HepG2 (cell line): ENCODE data around the gene ATP6V0E2. TPM values are rescaled to one million over a fixed set of nuclear protein-coding genes. Genes with fewer than 3 reads are reported as not detected.
A peak's percentile ranks its signal among the peaks of the same experiment; 100 is the strongest.

ENCODE experiments used
- BCL3 ChIP-seq: sonication (generic); formaldehyde crosslinking; IDR thresholded peaks from 2 replicates; pipeline ENCODE4 v1.5.1; 2020; ENCODE audit warnings: mild to moderate bottlenecking, missing genetic modification reagents, moderate library complexity
- CHD4 ChIP-seq: fragments of 200-600 bp; sonication (generic); IDR thresholded peaks from 2 replicates; pipeline ENCODE4 v1.7.0; 2017; ENCODE audit warnings: mild to moderate bottlenecking, low read length, borderline replicate concordance
- FOXK1 ChIP-seq: sonication (generic); formaldehyde crosslinking; IDR thresholded peaks from 2 replicates; pipeline ENCODE4 v1.4.0; 2020; ENCODE audit warnings: low read depth, missing genetic modification reagents, borderline replicate concordance
- HMGXB4 ChIP-seq, 2 experiments: sonication (generic) in 1 of 2; formaldehyde crosslinking in 1 of 2; IDR thresholded peaks; 2 replicates each; pipeline versions ENCODE4 v1.4.0 to v1.6.1; 2018 to 2020; ENCODE audit warnings: missing genetic modification reagents in 2 of 2, borderline replicate concordance in 1 of 2, low read depth in 1 of 2, mild to moderate bottlenecking in 1 of 2, missing biosample characterization in 1 of 2
- MEIS1 ChIP-seq: sonication (generic); formaldehyde crosslinking; IDR thresholded peaks from 2 replicates; pipeline ENCODE4 v1.9.0; 2021; ENCODE audit warnings: mild to moderate bottlenecking, missing genetic modification reagents, moderate library complexity, borderline replicate concordance
- NFE2L1 ChIP-seq: sonication (generic); formaldehyde crosslinking; IDR thresholded peaks from 2 replicates; pipeline ENCODE4 v1.4.0; 2020; ENCODE audit warnings: missing genetic modification reagents, mild to moderate bottlenecking, borderline replicate concordance
- NR3C1 ChIP-seq: sonication (generic); formaldehyde crosslinking; IDR thresholded peaks from 2 replicates; pipeline ENCODE4 v1.4.0; 2020; ENCODE audit warnings: missing genetic modification reagents
- RNF2 ChIP-seq: fragments of 450-650 bp; conservative IDR thresholded peaks from 2 replicates; pipeline ENCODE4 v1.6.1; 2016; ENCODE audit warnings: low read depth
- TSC22D2 ChIP-seq: sonication (generic); formaldehyde crosslinking; IDR thresholded peaks from 2 replicates; pipeline ENCODE4 v1.5.1; 2020; ENCODE audit warnings: missing genetic modification reagents, mild to moderate bottlenecking, borderline replicate concordance
- ZBTB33 ChIP-seq: sonication (generic); formaldehyde crosslinking; IDR thresholded peaks from 2 replicates; pipeline ENCODE4 v1.4.0; 2020; ENCODE audit warnings: missing genetic modification reagents
- ZHX2 ChIP-seq, 2 experiments: sonication (generic) in 1 of 2; formaldehyde crosslinking in 1 of 2; IDR thresholded peaks; 2 replicates each; pipeline versions ENCODE4 v1.6.1 to v1.9.0; 2014 to 2022; ENCODE audit warnings: antibody characterized with exemption in 1 of 2, borderline replicate concordance in 1 of 2, inconsistent platforms in 1 of 2, low read depth in 1 of 2, missing genetic modification reagents in 1 of 2
- ZNF138 ChIP-seq: sonication (generic); formaldehyde crosslinking; IDR thresholded peaks from 2 replicates; pipeline ENCODE4 v1.5.0; 2020; ENCODE audit warnings: mild to moderate bottlenecking, low read depth, missing genetic modification reagents
- ZNF562 ChIP-seq: sonication (generic); formaldehyde crosslinking; IDR thresholded peaks from 2 replicates; pipeline ENCODE4 v1.8.0; 2022; ENCODE audit warnings: missing genetic modification reagents, borderline replicate concordance
- ZSCAN22 ChIP-seq: sonication (generic); formaldehyde crosslinking; IDR thresholded peaks from 2 replicates; pipeline ENCODE4 v1.4.0; 2020; ENCODE audit warnings: mild to moderate bottlenecking, missing genetic modification reagents
- polyA plus RNA-seq, 8 experiments: library from polyadenylated mRNA; depleted of rRNA in 3 of 8; stranded (reverse) in 7 of 8; unstranded in 1 of 8; fragments of >200 nt; fragmentation: Illumina TruSeq in 4 of 8; extraction: Trizol in 4 of 8; gene quantifications; 2 replicates each; pipeline versions ENCODE4 v1.2.1 to v1.2.3, GENCODE V29; 2011 to 2016; ENCODE audit warnings: low read depth in 4 of 8, missing spikeins in 1 of 8, mixed read lengths in 1 of 8; ENCODE audit not compliant: insufficient read depth in 1 of 8
- total RNA-seq, 5 experiments: library from RNA; depleted of rRNA; stranded (reverse); fragments of >200 nt; fragmentation: Illumina TruSeq; extraction: Trizol; gene quantifications; 2 replicates each; pipeline ENCODE4 v1.2.3, GENCODE V29; 2016; ENCODE audit warnings: low read depth in 1 of 5

ATP6V0E2 gene
- total and polyA plus RNA-seq, 2 of the 13 experiments (the other 11 are each of a cell fraction or from before 2014, with no cell fraction given) = 36.8 to 203 TPM

GRCh38 chr7:149838224-149838991 lies 35.4 kb upstream of the ATP6V0E2 start, which contains the start of gene ZNF862 (continued):
- TF ChIP-seq ZHX2 (IDR thresholded peaks at IDR 0.05; ENCODE audit: low read depth) (peak; percentile 19; the same call in 1 of the 2 replicates), ZHX2 (CRISPR knock-in tag; IDR thresholded peaks at IDR 0.05; ENCODE audit: borderline replicate concordance) (no peak), ZNF138 (CRISPR knock-in tag) (peak; percentile 74; the same call in 1 of the 2 replicates), CHD4 (no peak), ZNF562 (CRISPR knock-in tag) (no peak), RNF2 (peak; percentile 45; the same call in 1 of the 2 replicates), TSC22D2 (no peak), ZSCAN22 (CRISPR knock-in tag) (no peak), ZBTB33 (no peak), BCL3 (no peak; the same call in 1 of the 2 replicates), FOXK1 (CRISPR knock-in tag) (peak; percentile 67; the same call in 1 of the 2 replicates), NR3C1 (CRISPR knock-in tag) (no peak), MEIS1 (CRISPR knock-in tag) (peak; percentile 86; the same call in 1 of the 2 replicates), HMGXB4 (CRISPR knock-in tag; IDR thresholded peaks at IDR 0.05; ENCODE audit: borderline replicate concordance in 1 of 2, low read depth in 1 of 2) (peak; percentile 69 to 97; a peak in 3 of 4 replicates), NFE2L1 (CRISPR knock-in tag) (no peak)
